CD14-positive monocyte (primary cell): ENCODE measurements around the gene NIPAL3. TPM values are rescaled to one million over a fixed set of nuclear protein-coding genes. Genes with fewer than 3 reads are reported as not detected.
A peak's percentile ranks its signal among the peaks of the same experiment; 100 is the strongest.

Experiments used
- DNase-seq, 3 donors: peaks; one replicate each; pipeline ENCODE4 v3.0.0-alpha.2; 2011 to 2022
- H2AFZ ChIP-seq: 2 replicates; pipeline ENCODE4 v1.6.0; 2012; ENCODE audit warnings: mild to moderate bottlenecking, low read depth, low read length, inconsistent platforms; ENCODE audit not compliant: insufficient read depth, poor library complexity, severe bottlenecking
- H3K27ac ChIP-seq, 2 donors: 1 replicate in 1 of 2; 2 replicates in 1 of 2; pipeline ENCODE4 v1.5.1; 2012 to 2013; ENCODE audit warnings: low read length in 2 of 2, control low read depth in 1 of 2, inconsistent platforms in 1 of 2, low read depth in 1 of 2, mild to moderate bottlenecking in 1 of 2
- H3K27me3 ChIP-seq, 2 donors: one replicate each; pipeline versions ENCODE4 v1.6.0 to v1.6.1; 2011 to 2013; ENCODE audit warnings: low read length in 2 of 2; ENCODE audit not compliant: control insufficient read depth in 2 of 2, insufficient read depth in 2 of 2
- H3K36me3 ChIP-seq, 2 donors: replicated peaks in 1 of 2; 1 replicate in 1 of 2; 2 replicates in 1 of 2; pipeline versions ENCODE4 v1.5.1 to v1.6.1; 2012 to 2013; ENCODE audit warnings: low read length in 2 of 2, control low read depth in 1 of 2, inconsistent platforms in 1 of 2, mild to moderate bottlenecking in 1 of 2; ENCODE audit not compliant: insufficient read depth in 2 of 2, control insufficient read depth in 1 of 2
- H3K4me1 ChIP-seq, 2 donors: 1 replicate in 1 of 2; 2 replicates in 1 of 2; pipeline versions ENCODE4 v1.5.1 to v1.6.1; 2012 to 2013; ENCODE audit warnings: low read length in 2 of 2, control low read depth in 1 of 2, inconsistent platforms in 1 of 2, mild to moderate bottlenecking in 1 of 2, moderate library complexity in 1 of 2; ENCODE audit not compliant: insufficient read depth in 2 of 2, control insufficient read depth in 1 of 2
- H3K4me2 ChIP-seq: replicated peaks from 2 replicates; pipeline ENCODE3; 2012; ENCODE audit warnings: low read length, moderate library complexity, mild to moderate bottlenecking; ENCODE audit not compliant: poor library complexity, severe bottlenecking; ENCODE audit errors: extremely low read depth
- H3K4me3 ChIP-seq, 3 experiments: fragments of 200-600 bp in 1 of 3; sonication (generic) in 1 of 3; replicated peaks in 1 of 3; 1 replicate in 2 of 3; 2 replicates in 1 of 3; pipeline ENCODE4 v1.5.1; 2011 to 2013; ENCODE audit warnings: low read length in 3 of 3, mild to moderate bottlenecking in 3 of 3, control low read depth in 2 of 3, low read depth in 2 of 3, inconsistent platforms in 1 of 3, moderate library complexity in 1 of 3
- H3K79me2 ChIP-seq: 2 replicates; pipeline ENCODE4 v1.6.0; 2012; ENCODE audit warnings: mild to moderate bottlenecking, control low read depth, inconsistent platforms, low read length, moderate library complexity; ENCODE audit not compliant: insufficient read depth
- H3K9ac ChIP-seq: 2 replicates; pipeline ENCODE4 v1.6.0; 2017; ENCODE audit warnings: low read length, mild to moderate bottlenecking; ENCODE audit not compliant: insufficient read depth, poor library complexity, severe bottlenecking
- H3K9me3 ChIP-seq, 2 donors: replicated peaks in 1 of 2; 1 replicate in 1 of 2; 2 replicates in 1 of 2; pipeline versions ENCODE4 v1.5.1 to v1.6.1; 2012 to 2013; ENCODE audit warnings: low read length in 2 of 2, control low read depth in 1 of 2; ENCODE audit not compliant: control insufficient read depth in 1 of 2, insufficient read depth in 1 of 2
- H4K20me1 ChIP-seq: 2 replicates; pipeline ENCODE4 v1.6.0; 2012; ENCODE audit warnings: mild to moderate bottlenecking, low read length, control low read depth, moderate library complexity; ENCODE audit not compliant: insufficient read depth
- H3K27ac Mint-ChIP-seq, 7 donors: one replicate each; pipeline ENCODE4 v1.8.0; 2020; ENCODE audit warnings: mild to moderate bottlenecking in 7 of 7, mixed read lengths in 7 of 7, moderate library complexity in 6 of 7, inconsistent platforms in 2 of 7
- H3K27me3 Mint-ChIP-seq, 3 donors: one replicate each; pipeline ENCODE4 v1.8.0; 2021 to 2022; ENCODE audit warnings: low read depth in 3 of 3, mild to moderate bottlenecking in 3 of 3, mixed read lengths in 3 of 3, moderate library complexity in 3 of 3, inconsistent platforms in 1 of 3
- H3K36me3 Mint-ChIP-seq, 2 donors: one replicate each; pipeline ENCODE4 v1.8.0; 2020; ENCODE audit warnings: mixed read lengths in 2 of 2, inconsistent platforms in 1 of 2, mild to moderate bottlenecking in 1 of 2
- H3K4me1 Mint-ChIP-seq: one replicate; pipeline ENCODE4 v1.8.0; 2020; ENCODE audit warnings: mild to moderate bottlenecking, mixed read lengths
- H3K4me3 Mint-ChIP-seq, 2 donors: one replicate each; pipeline ENCODE4 v1.8.0; 2020; ENCODE audit warnings: mild to moderate bottlenecking in 2 of 2, mixed read lengths in 2 of 2, moderate library complexity in 1 of 2
- H3K9me3 Mint-ChIP-seq, 7 donors: one replicate each; pipeline ENCODE4 v1.8.0; 2020 to 2022; ENCODE audit warnings: mixed read lengths in 7 of 7, mild to moderate bottlenecking in 6 of 7, moderate library complexity in 6 of 7, inconsistent platforms in 2 of 7
- WGBS: methylation state at CpG from one replicate; pipeline ENCODE4 v1.1.5; 2013; ENCODE audit warnings: missing lambda C conversion rate; ENCODE audit not compliant: insufficient coverage; 5-methylcytosine and 5-hydroxymethylcytosine counted together
- intact Hi-C, 2 donors: fragments of 100-400 bp; cut with micrococcal nuclease; formaldehyde crosslinking; loops; one replicate each; pipeline versions ENCODE4 v1.15.0 to v1.15.1; 2023
- polyA plus RNA-seq, 3 donors: library from polyadenylated mRNA; depleted of rRNA in 1 of 3; unstranded in 2 of 3; stranded (reverse) in 1 of 3; fragments of 300-500 nt in 2 of 3; fragments of >200 nt in 1 of 3; fragmentation: Illumina TruSeq in 2 of 3; gene quantifications; 1 replicate in 2 of 3; 2 replicates in 1 of 3; pipeline ENCODE4 v1.2.3, GENCODE V29; 2012 to 2021
- TF ChIP-seq, protein P1 (sequence below): fragments of 200-600 bp; IDR thresholded peaks from one replicate; pipeline ENCODE4 v1.8.0; 2022; ENCODE audit warnings: antibody characterized with exemption, mild to moderate bottlenecking

NIPAL3 gene
- polyA plus RNA-seq, 3 donors: 5.9 to 9.6 (median 6.6) TPM

DNA sequence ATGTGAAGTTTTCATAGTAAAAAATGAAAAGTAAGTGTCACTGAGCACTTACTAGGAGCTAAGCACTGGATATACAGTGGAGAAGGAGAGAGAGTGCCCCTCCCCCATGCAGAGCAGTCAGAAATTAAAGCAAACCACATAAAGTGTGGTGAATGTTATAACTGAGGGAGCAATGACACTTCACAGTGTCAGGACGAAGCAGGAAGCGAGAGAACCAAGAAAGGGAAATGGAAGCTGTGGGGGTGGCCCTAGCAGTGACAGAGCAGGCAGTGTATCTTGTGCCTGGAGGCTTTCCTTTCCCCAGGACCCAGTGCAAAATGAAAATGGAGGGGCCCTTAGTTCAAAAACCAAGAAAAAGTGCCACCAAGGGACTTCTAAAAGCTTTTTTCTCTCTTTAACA lies 65.5 kb downstream of the NIPAL3 start:
- H3K4me3 ChIP-seq: peak overlapping the region in 1 of 3 experiments; percentile 33
- Mint-ChIP-seq H3K4me1 (peaks cover 18% of the 10 kb centered on the region), H3K4me3 (peak overlapping the region in 1 of 2 donors; percentile 46), H3K9me3 (peaks cover 0 to 7% (median 2%) of the 10 kb centered on the region in 7 donors), H3K27ac (peak overlapping the region; percentile 88 to 95 (median 94)), H3K27me3 (peaks cover 0 to 4% (median 0%) of the 10 kb centered on the region in 3 donors), H3K36me3 (peaks cover 3 to 5% of the 10 kb centered on the region in 2 donors)
- TF ChIP-seq, protein P1, sequence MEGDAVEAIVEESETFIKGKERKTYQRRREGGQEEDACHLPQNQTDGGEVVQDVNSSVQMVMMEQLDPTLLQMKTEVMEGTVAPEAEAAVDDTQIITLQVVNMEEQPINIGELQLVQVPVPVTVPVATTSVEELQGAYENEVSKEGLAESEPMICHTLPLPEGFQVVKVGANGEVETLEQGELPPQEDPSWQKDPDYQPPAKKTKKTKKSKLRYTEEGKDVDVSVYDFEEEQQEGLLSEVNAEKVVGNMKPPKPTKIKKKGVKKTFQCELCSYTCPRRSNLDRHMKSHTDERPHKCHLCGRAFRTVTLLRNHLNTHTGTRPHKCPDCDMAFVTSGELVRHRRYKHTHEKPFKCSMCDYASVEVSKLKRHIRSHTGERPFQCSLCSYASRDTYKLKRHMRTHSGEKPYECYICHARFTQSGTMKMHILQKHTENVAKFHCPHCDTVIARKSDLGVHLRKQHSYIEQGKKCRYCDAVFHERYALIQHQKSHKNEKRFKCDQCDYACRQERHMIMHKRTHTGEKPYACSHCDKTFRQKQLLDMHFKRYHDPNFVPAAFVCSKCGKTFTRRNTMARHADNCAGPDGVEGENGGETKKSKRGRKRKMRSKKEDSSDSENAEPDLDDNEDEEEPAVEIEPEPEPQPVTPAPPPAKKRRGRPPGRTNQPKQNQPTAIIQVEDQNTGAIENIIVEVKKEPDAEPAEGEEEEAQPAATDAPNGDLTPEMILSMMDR: no peak
- H3K9me3 ChIP-seq: no peaks in the 10 kb centered on the region
- H3K36me3 ChIP-seq: no peaks in the 10 kb centered on the region
- no peaks in the 10 kb centered on the region for H4K20me1 ChIP-seq
- intact Hi-C loops: no loop called here
- H2AFZ ChIP-seq: peak overlapping the region; percentile 77
- peaks cover 22 to 27% of the 10 kb centered on the region in 2 donors for H3K4me1 ChIP-seq
- H3K9ac ChIP-seq: peak overlapping the region; percentile 17
- peak overlapping the region; percentile 75 to 81 for H3K27ac ChIP-seq
- peak overlapping the region; percentile 36 for H3K4me2 ChIP-seq
- no peaks in the 10 kb centered on the region for H3K79me2 ChIP-seq
- DNase-seq: peak; percentile 71 to 83 (median 78)
- H3K27me3 ChIP-seq: no peaks in the 10 kb centered on the region
- 0% methylated on average over 2 of the region's 2 CpGs for WGBS

DNA sequence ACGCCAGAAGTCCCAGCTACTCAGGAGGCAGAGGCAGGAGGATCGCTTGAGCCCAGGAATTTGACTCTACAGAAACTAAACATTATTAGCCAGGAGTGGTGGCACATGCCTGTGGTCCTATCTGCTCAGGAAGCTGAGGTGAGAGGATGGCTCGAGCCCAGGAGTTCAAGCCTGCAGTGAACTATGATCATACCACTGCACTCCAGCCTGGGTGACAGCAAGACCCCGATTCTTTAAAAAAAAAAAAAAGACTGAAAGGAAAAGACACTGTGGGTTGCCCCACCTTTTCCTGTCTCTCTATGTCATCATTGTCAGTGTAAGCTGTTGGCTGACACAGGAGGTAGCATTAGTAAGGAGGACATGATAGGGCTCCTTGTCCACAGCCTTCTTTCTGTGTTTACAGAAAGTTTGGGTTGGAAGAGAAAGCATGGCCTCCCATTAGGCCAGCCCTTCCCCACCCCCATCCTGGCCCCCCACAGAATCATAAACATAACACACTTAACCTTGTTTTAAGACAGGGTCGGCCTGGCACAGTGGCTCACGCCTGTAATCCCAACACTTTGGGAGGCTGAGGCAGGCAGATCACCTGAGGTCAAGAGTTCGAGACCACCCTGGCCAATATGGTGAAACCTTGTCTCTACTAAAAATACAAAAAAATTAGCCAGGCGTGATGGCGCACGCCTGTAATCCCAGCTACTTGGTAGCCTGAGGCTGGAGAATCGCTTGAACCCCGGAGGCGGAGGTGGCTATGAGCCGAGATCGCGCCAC lies 66.4 kb downstream of the NIPAL3 start:
- Histone ChIP-seq H2AFZ (peak overlapping the region; percentile 77), H4K20me1 (no peaks in the 10 kb centered on the region), H3K27me3 (no peaks in the 10 kb centered on the region), H3K4me1 (peaks cover 22 to 27% of the 10 kb centered on the region in 2 donors), H3K36me3 (no peaks in the 10 kb centered on the region), H3K79me2 (no peaks in the 10 kb centered on the region), H3K27ac (peak overlapping the region; percentile 75 to 81), H3K4me2 (peak overlapping the region; percentile 36), H3K4me3 (peak overlapping the region in 1 of 3 experiments; percentile 6), H3K9ac (peak overlapping the region; percentile 17), H3K9me3 (no peaks in the 10 kb centered on the region)
- 88% methylated on average over 15 of the region's 16 CpGs for WGBS
- Mint-ChIP-seq H3K27me3 (peaks cover 0 to 4% (median 0%) of the 10 kb centered on the region in 3 donors), H3K27ac (peak overlapping the region; percentile 88 to 95 (median 94)), H3K36me3 (peaks cover 3% of the 10 kb centered on the region in 2 donors), H3K9me3 (peaks cover 0 to 7% (median 2%) of the 10 kb centered on the region in 7 donors), H3K4me1 (peaks cover 22% of the 10 kb centered on the region), H3K4me3 (peak overlapping the region in 1 of 2 donors; percentile 30)
- TF ChIP-seq, protein P1: no peak
- intact Hi-C loops: no loop called here
- DNase-seq: peak; percentile 8 to 44 (median 33)
